CD4-positive, alpha-beta T cell treated with Interleukin-17A for 1 hour (primary cell): ENCODE measurements around the gene MED22.
"Not testable (repeated sequence)": the region's sequence is repeated elsewhere in the genome, so short reads cannot be mapped to it uniquely, and the experiment has no call there.

Source experiments
- DNase-seq: peaks from one replicate; pipeline ENCODE4 v3.0.0-alpha.2; 2020

The MED22 gene

DNA sequence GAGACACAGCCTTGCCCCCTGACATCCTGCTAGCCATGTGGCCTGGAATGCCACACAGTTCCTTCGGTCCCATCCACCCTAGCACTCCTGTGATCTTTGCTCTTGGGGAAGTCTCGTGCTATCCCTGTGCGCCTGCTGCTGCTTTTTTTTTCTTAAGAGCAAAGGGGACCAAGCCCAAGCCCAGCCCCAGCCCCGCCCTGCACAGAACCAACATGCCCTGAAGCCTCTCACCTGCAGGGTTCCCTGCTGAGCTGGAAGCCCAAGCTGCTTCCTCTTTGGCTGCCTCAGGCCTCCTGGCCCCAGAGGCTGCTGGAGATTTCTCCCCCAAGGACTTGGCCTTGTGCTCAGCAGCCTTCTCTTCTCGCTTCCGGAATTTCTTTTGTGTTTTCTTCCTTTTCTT, 13.8 kb downstream of the MED22 start:
- DNase-seq, result no peak

DNA sequence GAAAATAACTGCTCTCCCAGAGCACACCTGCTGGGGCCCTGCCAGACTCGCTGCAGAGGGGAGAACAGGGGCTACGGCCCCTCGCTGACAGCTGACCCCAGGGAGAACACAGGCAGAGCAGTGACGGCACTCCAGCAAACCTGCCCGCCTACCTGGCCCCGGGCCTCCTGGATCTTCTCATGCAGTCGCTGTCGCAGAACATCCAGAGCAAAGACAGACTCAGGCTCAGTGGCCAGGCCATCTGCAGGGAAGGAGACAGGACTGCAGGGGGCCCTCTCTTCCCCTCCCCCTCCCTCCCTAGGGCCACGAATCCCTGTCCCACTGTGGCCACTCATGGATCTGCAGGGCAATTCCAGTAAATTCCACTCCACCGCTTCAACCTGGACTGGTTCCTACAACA, 14.4 kb downstream of the MED22 start:
- no peak for DNase-seq

DNA sequence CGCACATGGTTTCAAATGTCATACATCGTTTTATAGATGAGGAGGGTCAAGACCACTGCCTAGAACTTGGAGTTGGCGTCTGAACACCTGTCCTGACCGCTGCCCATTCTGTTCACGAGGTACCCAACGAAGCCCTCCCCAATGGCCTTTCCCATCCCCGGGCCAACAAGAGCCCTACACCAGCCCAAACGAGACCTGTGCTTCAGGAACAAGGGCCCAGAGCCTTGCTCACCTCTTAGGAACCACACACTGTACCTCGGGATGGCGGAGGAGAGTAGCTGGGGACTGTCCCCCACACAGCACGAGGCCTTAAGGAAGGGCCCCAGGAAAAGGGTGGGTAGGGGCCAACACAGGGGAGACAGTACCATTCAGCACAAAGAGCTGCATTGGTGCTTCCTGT, 14.9 kb downstream of the MED22 start:
- DNase-seq, result no peak

DNA sequence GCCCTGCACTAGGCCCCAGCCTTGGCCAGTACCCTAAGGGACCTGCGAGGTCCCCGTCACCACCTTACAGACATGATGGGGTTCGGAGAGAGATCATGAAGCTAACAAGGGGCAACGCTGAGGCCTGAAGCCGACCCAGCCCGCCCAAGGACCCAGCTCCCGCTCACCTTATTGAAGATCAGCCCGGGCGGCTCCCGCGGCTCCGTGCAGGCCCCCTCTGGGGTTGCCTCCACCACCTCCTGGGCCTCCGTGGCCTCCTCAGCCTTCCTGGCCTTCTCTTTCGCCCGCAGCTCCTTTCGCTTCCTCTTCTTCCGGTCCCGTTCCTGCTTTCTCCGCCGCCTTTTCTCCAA, 15.6 kb downstream of the MED22 start:
- no peak for DNase-seq

DNA sequence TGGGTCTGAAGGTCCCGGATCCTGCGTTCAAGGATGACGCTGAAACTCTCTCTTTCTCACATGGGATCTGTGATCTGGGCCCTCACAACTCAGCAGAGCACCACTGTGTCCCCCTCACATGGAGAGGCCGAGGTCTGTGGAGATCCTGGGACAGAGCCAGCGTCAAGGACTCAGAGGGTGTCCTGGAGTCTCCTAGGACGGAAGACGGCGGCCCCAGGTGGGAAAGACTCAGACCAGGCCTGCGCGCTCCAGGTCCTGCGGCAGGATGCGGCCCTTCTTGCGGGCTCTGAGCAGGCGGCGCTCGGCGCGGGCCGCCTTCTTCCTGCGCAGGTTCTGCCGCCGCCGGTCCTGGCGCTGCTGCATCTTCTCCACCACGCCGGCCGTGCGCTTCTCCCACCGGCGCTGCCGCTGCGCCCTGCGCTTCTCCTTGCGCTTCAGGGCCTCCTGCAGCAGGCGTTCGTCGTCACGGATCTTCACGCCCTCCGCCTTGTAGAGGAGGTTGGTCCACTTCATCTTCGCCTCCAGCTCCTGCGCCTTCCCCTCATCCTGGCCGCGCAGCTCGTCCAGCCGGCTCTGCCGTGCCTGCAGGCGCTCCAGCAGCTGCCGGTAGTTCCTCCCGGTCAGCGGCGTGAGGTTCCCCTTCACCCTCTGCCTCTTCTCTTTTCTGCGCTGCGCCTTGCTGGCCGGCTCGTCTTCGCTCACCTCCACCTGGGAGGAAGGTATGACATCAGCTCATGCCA, 16.1 kb downstream of the MED22 start:
- DNase-seq, result no peak

DNA sequence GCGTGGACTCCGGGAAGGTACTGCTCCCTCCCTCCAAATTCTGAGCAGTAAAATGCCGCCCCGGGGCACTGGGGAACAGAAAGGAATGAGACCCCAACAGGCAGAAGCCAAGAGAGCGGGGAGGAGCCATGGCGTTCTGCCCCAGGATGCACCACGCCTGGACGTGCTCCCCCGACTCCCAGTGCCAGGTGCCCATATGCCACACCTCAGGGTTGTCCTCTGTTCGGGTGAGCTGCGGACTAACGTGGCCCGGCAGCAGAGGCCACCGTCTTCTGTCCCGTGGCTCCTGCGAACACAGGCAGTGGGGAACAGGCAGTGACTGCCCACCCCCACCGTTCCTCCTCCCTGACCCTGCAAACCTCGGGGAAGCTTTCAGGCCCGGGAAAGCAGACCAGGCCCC, 16.7 kb downstream of the MED22 start:
- DNase-seq, result no peak

DNA sequence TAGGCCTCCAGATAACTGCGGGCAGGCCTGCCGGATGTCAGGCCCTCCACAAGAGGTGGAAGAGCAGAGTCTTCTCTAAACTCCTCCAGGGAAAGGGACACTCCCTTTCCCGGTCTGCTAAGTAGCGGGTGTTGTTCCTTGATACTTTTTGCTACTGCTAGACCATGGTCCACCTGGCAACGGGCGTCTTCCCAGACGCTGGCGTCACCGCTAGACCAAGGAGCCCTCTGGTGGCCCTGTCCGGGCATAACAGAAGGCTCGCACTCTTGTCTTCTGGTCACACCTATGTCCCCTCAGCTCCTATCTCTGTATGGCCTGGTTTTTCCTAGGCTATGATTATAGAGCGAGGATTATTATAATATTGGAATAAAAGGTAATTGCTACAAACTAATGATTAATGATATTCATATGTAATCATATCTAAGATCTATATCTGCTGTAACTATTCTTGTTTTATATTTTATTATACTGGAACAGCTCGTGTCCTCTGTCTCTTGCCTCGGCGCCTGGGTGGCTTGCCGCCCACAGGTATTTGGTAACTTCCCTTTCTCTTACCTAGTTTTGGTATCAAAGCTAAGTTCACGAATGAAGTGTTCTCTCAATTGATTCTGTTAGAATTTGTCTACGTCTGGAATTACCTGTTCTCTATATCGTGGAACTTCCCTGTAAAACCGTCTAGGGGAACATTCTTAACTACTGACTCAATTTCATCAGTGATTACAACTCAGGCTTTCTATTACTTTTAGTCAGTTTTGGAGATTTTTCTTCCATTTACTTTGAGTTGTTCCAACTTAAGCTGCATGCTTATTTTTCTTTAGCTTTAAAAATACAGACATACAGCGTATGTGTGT, 18.4 kb downstream of the MED22 start:
- not testable (repeated sequence) for DNase-seq

DNA sequence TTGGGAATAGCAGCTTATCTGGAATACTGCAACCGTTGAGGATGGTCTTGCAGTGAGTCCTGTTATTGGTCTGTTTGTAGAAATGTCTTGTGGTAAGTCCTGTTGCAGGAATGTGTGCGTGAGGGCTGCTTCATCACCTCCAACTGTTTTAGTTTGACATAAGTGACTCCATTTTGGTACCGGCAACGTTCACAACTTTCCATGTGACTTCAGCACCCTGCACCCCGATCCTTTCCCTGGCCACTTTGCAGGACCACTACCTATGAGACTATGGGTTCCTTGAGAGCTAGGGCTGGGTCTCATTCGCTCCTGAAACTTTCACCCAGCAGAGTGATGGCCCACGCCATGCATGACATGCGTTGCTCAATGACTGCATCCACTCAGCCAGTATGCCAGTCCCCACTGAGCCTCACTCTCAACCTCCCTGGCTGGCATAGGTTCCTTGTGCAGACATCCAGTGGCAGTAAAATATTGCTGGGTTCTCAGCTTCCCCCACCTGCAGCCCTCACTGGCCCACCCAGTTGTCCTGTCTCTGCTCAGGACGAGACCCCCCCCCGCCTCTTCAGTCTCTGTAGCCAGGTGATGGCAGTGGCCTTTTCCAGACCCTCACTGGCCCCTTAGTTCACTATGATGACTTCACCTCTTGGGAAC, 20.0 kb downstream of the MED22 start:
- DNase-seq, result no peak

DNA sequence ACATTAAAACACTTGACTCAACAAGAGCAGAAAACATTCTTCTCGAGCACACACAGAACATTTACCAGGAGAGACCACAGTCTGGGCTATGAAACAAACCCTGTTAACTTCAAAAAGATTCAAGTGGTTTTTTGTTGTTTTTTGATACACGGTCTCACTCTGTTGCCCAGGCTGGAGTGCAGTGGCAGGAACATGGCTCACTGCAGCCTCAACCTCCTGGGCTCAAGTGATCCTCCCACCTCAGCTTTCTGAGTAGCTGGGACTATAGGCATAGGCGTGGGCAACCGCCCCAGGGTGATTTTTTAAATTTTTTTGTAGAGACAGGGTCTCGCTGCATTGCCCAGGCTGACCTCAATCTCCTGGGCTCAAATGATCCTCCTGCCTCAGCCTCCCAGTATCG, 20.9 kb downstream of the MED22 start:
- DNase-seq, result not testable (repeated sequence)

DNA sequence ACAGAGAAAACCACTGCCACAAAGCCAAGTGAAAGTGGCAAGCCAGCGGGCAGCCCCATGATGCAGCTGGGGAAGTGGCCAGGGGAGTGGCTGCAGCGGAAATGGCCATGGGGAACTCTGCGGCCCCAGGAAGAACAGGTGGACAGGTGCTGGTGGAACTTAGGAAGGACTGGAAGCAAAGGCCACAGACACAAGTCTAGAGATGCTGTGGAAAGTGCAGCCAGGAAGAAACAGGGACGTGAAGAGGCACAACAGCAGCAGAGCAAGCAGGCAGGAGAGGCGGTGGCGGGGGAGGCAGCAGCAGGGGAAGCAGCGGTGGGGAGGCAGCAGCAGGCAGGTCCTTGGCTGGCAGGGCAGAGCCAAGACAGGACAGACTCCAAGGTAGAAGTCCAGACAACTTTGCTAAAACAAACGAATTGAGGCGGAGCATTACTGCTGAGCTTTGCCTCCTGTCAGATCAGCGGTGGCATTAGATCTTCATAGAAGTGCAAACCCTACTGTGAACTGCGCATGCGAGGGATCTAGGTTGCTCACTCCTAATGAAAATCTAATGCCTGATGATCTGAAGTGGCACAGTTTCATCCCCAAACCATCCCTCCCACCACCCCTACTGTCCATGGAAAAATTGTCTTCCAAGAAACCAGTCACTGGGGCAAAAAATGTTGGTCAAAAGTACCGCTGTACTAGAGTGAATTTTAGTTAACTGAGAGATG, 23.8 kb downstream of the MED22 start:
- DNase-seq, result no peak

DNA sequence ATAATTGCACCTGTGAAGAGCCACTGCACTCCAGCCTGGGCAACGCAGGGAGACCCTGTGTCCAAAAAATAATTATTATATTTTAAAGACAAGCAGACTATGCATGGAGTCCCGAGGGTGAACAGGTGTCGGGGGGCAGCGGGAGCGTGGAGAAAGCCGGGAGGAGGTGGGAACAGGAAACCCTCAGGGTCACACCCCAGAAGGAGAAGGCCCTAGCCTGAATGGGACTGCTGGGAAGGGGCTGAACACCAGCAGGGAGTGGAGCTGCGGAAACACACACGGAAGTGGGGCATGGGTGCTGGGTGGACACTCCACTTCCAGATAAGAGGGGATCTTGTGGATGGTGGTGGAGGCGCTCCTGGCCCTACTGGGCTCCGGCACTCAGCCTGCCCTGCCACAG, 24.7 kb downstream of the MED22 start:
- no peak for DNase-seq

DNA sequence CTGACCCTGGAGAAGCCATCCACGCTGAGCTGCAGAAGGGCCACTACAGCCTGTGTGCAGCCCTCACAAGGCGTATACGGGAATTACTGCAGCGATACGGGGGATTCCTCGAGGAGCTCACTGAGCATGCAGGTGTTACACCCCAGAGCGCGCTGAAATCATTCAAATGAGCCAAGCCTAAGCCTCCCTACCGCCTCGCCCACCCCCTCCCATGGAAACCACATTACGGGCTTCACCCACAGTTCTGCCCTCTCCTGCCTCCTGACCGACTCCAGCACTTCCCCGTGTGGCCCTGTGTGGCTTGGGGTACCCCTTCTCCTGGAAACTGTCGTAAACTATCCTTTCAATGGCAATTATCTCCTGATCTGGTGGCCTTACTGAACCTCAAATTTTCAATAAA, 25.2 kb downstream of the MED22 start:
- no peak for DNase-seq

DNA sequence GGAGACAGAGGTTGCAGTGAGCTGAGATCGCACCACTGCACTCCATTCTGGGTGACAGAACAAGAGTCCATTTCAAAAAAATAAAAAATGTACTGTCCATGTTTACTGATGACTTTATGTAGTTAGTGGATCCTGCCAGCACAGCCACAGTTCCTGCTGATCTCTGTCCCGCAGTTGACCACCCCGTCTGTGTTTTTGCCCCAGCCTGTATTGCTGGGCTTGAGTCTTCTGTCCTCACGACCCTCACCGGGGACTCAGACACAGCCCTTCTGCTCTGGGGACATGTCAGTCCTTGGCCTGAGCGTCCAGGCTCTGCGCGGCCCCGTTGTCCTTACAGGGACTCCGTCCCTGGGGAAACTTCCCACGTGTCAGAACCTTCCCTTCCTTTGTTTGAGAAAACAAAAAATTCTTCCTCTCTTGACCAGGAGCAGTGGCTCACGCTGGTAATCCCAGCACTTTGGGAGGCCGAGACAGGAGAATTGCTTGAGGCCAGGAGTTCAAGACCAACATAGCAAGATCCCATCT, 26.5 kb downstream of the MED22 start:
- DNase-seq, result no peak

DNA sequence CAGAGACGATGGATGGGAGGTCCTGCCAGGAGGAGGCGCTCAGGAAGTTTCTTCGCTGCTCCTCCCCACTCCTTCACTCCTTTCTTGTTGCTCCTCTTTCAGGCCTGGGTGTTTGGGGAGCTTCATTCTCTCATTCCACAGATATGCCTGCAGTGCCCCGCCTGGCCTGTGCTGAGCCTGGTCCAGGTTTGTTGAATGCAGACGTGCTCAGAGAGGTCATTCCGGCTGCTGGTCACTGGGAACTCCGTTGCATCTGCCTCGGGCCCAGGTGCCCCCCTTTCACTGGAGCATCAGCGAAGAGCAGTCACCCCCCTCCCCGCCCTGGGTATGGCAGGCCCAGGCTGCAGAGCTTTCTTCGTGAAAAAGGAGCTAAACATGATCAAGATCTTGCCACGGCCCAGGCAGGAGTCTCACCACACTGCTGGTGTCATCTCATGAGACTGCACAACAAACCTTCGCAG, 27.5 kb downstream of the MED22 start:
- no peak for DNase-seq

DNA sequence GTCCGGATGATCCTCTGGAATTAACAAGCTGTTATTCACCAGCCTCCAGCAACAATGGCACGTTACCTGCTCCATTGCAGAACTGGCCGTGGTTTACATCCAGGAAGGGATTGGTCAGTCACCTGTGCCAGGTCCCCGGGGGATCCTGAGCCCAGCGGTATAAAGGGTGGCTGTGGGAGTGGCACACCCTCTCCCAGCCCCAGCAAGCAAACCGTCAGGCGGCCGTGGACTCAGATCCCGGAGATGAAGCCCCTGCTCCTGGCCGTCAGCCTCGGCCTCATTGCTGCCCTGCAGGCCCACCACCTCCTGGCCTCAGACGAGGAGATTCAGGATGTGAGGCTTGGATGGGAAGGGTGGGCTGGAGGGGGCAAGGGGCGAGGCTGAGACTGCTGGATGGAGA, 30.4 kb downstream of the MED22 start:
- DNase-seq, result not testable (repeated sequence)

DNA sequence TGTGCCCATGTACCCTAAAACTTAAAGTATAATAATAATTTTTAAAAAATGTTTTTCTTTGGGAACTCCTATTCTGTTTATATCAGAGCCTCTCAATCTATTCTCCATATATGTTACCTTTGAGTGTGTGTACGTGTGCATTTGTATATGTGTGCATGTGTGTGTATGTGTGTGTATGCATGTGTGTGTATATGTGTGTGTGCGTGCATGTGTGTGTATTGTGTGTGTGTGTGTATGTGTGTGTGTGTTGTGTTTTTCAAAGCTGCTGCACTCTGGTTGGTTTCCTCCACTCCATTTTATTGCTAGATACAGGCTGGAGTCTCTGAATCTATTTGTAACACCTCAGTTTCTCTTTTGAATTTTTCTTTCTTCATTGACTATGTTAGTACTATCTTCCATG, 31.9 kb downstream of the MED22 start:
- DNase-seq, result no peak

DNA sequence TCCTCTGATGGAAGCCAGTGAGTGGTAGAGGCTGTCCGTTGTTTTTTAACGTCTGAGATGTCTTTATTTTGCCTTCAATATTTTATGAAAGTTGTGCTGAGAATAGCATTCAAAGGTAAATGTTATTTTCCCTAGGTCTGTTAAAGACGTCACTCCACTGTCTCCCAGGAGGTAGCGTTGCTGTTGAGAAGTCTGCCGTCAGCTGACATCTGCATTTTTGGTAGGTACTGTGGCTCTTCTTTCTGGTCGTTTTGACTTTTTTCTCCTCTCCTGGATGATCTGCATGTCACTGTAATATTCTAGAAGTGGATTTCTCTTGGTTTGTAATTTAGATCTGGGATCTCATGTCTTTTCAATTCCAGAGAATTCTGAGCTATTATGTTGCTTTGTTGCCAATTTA, 38.3 kb downstream of the MED22 start:
- no peak for DNase-seq

DNA sequence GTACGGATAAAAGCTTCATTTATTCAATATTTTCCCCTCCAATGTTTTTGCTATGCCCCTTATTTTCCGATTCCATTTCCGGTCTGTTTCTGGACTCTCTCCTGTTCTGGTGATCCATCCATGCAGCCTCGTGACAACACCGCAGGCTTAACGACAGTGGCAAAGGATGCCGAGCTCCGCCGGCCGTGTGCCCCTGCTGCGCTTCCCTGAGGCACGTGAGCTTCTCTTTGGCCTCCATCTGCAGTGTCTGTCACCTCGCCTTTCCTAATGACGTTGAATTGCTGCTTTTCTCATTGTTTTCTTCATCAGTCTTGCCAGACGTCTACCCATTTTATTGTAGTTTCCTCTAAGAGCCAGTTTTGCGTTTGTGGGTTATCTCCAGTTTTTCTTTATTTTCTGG, 40.6 kb downstream of the MED22 start:
- no peak for DNase-seq

DNA sequence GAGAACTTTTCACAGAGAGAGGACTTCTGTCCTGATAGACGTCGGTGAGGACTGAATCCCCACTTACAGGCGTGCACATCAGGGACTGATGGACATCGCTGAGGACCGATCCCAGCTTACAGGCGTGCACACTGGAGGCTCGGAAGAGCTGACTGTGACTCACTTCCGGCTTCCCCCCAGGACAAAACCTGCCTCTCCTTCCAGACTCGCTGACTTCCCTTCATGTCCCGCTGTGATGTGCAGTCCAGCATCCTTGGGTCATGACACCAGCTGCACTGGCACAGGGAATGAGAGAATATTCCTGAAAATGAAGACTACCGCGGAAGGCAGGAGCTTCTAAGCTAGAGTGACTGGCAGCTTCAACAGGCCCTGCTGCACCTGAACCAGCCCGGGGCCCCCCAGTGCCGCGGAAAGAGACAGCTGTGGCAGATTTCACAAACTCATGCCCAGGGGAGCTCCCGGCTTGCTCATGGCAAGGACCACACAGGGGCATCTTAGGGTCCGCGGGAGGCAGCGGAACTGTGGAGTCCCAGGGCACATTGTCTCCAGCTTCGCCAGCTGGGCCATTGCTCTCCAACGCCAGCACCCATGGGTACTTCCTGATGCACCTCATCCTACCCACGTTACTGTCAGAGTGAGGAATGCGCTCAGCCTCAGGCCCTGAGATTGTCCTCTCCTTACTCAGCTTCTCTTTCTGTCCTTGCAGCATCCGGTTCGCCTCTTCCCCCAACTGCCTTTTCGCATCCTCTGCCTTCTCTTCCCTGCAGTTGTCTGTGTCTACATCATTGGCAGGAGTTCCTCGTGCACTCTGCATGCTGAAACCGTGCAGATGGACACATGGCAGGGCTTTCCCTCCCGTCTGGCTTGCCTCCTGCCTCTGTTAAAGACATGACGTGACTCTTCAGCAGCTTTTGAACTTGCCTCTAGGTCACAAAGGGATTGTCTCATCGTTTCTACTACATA, 41.4 kb downstream of the MED22 start:
- no peak for DNase-seq

DNA sequence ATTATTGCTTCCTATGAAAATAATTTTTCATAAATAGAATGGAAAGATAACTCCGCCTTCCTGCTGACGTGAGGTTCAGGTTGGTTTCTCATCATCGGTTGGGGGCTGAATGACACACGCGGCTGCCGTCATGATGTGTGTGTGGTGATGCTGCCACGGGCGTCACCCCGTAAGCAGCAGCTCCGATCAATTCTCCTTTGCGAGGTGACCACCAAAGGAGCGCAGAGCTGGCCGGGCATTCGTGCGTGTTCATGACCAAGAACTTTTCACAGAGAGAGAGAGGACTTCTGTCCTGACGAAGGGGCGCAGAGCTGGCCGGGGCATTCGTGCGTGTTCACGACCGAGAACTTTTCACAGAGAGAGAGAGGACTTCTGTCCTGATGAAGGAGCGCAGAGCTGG, 42.2 kb downstream of the MED22 start:
- no peak for DNase-seq

DNA sequence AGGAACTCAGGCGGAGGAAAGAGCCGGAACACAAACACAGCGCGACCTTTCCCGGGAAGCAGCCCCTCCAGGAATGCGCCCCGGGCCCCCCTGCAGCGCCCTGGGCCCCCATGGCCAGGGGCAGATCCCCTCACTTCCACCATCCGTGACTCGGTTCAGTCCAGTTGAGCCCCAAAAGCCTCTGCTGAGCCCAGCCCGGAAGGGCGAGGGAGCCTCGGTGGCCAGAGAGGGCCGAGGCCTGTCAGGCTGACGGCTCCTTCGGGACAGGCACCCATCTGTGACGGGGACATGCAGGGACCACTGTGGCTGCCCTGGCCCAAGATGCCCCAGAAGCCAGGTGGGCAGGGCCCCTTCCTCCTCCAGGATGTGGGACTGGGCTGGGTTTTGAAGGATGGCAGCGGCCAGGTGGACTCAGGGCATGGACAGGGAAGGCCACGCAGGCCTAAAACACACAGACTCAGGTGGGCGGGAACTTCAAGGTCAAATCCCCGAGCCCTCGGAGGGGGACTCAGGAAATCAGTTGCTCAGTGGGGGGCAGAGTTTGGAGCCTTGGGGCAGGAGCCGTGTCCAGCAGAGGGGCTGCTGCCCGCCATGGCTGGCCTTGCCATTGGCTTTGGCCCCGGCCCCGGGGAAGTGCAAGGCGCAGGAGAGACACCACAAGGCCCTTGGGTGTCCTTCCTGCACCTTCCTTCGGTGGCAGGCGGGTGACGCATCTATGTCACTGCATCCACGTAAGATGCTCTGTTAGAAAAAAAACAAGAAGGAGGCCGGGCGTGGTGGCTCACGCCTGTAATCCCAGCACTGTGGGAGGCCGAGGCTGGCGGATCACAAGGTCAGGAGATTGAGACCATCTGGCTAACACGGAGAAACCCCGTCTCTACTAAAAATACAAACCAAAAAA, 43.2 kb downstream of the MED22 start:
- no peak for DNase-seq
